ENCODE data around the gene NOM1. TPM values are rescaled to one million over a fixed set of nuclear protein-coding genes. Genes with fewer than 3 reads are reported as not detected.

NOM1 gene
- total and polyA plus RNA-seq, 4 donors, result 8.3 to 33.6 (median 16.9) TPM

DNA sequence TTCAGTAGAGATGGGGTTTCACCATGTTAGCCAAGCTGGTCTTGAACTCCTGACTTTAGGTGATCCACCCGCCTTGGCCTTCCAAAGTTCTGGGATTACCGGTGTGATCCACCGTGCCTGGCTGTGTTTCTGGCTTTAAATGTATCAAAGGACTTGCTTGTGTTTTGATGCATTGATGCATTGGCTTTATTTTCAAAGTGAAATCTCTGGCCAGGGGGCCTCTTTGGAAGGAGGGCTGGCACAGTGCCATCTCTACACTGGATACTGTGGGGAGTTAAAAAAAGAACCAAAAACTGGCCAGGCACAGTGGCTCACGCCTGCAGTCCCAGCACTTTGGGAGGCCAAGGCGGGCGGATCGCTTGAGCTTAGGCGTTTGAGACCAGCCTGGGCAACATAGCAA lies 44.9 kb downstream of the NOM1 start:
- Histone ChIP-seq H3K4me1 (ENCODE audit: control insufficient read depth in 5 of 5, insufficient read depth in 5 of 5, low read length in 5 of 5) (peaks cover 0 to 10% (median 0%) of the 10 kb centered on the region in 5 donors), H3K27me3 (ENCODE audit: control insufficient read depth in 3 of 3, insufficient read depth in 3 of 3, low read length in 2 of 3) (peaks cover 6 to 55% (median 18%) of the 10 kb centered on the region in 3 donors), H3K27ac (ENCODE audit: low read depth in 1 of 2, low read length in 1 of 2) (no peak overlapping the region), H3K9me3 (ENCODE audit: control insufficient read depth in 4 of 4, insufficient read depth in 3 of 4, low read length in 3 of 4) (peaks cover 0 to 5% (median 0%) of the 10 kb centered on the region in 4 donors), H3K9ac (ENCODE audit: insufficient read depth in 1 of 2, low read length in 2 of 2) (no peak overlapping the region), H3K36me3 (ENCODE audit: control insufficient read depth in 4 of 4, insufficient read depth in 4 of 4, low read length in 4 of 4) (no peaks in the 10 kb centered on the region), H3K4me3 (no peak overlapping the region)
- 86 to 88% methylated on average over 8 of the region's 8 CpGs for WGBS, 2 donors
- peak in 1 of 3 donors; percentile 42 for DNase-seq
- TF ChIP-seq, protein P1, sequence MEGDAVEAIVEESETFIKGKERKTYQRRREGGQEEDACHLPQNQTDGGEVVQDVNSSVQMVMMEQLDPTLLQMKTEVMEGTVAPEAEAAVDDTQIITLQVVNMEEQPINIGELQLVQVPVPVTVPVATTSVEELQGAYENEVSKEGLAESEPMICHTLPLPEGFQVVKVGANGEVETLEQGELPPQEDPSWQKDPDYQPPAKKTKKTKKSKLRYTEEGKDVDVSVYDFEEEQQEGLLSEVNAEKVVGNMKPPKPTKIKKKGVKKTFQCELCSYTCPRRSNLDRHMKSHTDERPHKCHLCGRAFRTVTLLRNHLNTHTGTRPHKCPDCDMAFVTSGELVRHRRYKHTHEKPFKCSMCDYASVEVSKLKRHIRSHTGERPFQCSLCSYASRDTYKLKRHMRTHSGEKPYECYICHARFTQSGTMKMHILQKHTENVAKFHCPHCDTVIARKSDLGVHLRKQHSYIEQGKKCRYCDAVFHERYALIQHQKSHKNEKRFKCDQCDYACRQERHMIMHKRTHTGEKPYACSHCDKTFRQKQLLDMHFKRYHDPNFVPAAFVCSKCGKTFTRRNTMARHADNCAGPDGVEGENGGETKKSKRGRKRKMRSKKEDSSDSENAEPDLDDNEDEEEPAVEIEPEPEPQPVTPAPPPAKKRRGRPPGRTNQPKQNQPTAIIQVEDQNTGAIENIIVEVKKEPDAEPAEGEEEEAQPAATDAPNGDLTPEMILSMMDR (IDR thresholded peaks at IDR 0.05; ENCODE audit: control extremely low read depth, extremely low read depth), result no peak
- no peak for ATAC-seq (ENCODE audit: insufficient read depth, low FRiP score)

DNA sequence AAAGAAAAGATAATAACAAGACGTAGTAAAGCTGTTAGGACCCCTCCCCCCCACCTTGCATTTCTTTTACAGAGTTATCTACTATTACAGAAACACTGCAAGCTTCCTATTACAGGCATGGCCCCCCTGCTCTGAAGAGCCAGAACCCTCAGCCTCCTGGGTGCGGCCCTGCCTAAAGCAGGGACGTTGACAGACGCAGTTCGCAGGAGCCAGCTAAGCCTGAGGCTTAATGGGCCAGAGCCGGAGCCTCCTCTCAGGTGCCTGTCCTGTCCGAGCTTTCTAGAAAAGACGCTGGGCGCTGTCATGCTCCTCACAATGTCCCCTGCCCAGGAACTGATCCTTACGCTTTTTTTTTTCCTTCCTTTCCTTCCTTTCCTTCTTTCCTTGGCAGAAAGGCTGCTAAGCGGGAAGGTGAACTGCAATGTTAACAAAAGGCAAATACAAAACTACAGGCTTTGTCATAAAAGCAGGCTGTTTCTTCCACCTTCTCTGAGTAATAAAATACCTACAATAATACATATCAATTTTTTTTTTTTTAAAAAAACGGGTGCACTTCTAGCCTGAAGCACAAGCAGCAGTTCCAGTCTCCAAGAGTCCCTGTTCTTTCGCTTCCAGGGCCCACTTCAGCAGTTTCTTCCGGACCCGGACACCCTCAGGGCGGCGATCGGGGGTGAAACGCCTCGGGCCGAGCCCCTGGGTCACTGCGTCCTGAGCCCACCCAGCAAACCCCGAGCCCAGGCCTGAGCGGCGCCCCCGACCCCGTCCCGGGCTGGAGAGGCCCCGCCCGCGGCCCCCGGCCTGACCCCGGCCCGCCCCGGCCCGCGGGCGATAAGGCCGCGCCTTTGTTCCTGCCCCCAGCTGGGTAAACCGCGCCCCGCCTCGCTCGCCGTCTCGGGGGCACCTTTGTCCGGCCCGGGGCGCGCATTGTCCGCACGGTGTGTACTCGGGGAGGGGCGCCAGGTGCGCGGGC lies 49.8 kb downstream of the NOM1 start:
- H3K4me1 ChIP-seq (ENCODE audit: control insufficient read depth in 5 of 5, insufficient read depth in 5 of 5, low read length in 5 of 5), result peaks cover 0 to 13% (median 4%) of the 10 kb centered on the region in 5 donors
- H3K27me3 ChIP-seq (ENCODE audit: control insufficient read depth in 3 of 3, insufficient read depth in 3 of 3, low read length in 2 of 3), result peaks cover 7 to 69% (median 45%) of the 10 kb centered on the region in 3 donors
- ATAC-seq (ENCODE audit: insufficient read depth, low FRiP score), result no peak
- H3K36me3 ChIP-seq (ENCODE audit: control insufficient read depth in 4 of 4, insufficient read depth in 4 of 4, low read length in 4 of 4), result no peaks in the 10 kb centered on the region
- peaks cover 0 to 5% (median 0%) of the 10 kb centered on the region in 4 donors for H3K9me3 ChIP-seq (ENCODE audit: control insufficient read depth in 4 of 4, insufficient read depth in 3 of 4, low read length in 3 of 4)
- TF ChIP-seq, protein P1 (IDR thresholded peaks at IDR 0.05; ENCODE audit: control extremely low read depth, extremely low read depth), result no peak
- no peak overlapping the region for H3K27ac ChIP-seq (ENCODE audit: low read depth in 1 of 2, low read length in 1 of 2)
- DNase-seq, result no peak
- 11 to 12% methylated on average over 29 to 57 of the region's 57 CpGs for WGBS, 2 donors
- peak overlapping the region; percentile 36 for H3K4me3 ChIP-seq
- no peak overlapping the region for H3K9ac ChIP-seq (ENCODE audit: insufficient read depth in 1 of 2, low read length in 2 of 2)

DNA sequence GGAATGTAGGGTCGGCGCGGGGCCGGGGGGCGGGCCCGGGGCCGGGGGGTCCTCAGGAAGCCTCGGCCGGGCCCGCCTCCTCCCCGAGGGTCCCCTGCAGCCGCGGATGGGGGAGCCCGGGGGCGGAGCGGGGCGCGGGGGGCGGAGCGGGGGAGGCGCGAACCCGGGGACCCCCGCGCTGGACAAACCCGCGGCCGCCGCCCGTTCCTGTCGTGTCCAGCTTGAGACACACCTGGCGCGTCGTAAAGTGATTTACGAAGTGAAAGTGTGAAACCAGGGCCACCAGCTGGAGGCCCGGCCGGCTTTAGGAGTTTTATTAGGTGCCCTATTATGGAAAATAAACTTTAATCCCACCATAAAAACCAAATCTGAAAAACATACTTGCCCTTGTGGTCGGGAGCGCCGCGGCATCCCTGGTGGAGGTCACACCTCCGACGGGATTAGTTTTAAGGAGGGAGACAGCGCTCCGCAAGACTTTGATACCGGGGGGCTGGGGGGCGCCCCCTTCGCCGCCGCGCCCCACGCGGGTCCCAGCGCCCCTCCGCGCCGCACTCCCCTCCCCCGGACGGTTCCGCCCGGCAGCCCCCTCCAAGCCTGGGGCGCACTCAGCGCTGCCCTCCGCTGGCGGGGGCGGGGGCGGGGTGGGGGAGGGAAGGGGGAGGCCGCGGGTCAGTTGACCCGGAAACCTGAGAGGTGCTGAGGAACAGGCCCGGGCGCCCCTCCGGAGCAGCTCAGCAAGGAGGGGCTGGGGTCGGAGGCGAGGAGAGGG lies 50.6 kb downstream of the NOM1 start:
- no peak for ATAC-seq (ENCODE audit: insufficient read depth, low FRiP score)
- H3K27ac ChIP-seq (ENCODE audit: low read depth in 1 of 2, low read length in 1 of 2), result no peak overlapping the region

More for the DNA sequence above, 50.6 kb downstream of the NOM1 start:
- 2% methylated on average over 50 to 75 of the region's 75 CpGs for WGBS, 2 donors
- H3K4me3 ChIP-seq, result peak overlapping the region; percentile 36
- no peak for DNase-seq
- TF ChIP-seq, protein P1 (IDR thresholded peaks at IDR 0.05; ENCODE audit: control extremely low read depth, extremely low read depth), result no peak
- no peaks in the 10 kb centered on the region for H3K36me3 ChIP-seq (ENCODE audit: control insufficient read depth in 4 of 4, insufficient read depth in 4 of 4, low read length in 4 of 4)
- H3K4me1 ChIP-seq (ENCODE audit: control insufficient read depth in 5 of 5, insufficient read depth in 5 of 5, low read length in 5 of 5), result peaks cover 0 to 13% (median 4%) of the 10 kb centered on the region in 5 donors
- H3K27me3 ChIP-seq (ENCODE audit: control insufficient read depth in 3 of 3, insufficient read depth in 3 of 3, low read length in 2 of 3), result peaks cover 7 to 77% (median 53%) of the 10 kb centered on the region in 3 donors
- H3K9me3 ChIP-seq (ENCODE audit: control insufficient read depth in 4 of 4, insufficient read depth in 3 of 4, low read length in 3 of 4), result peaks cover 0 to 5% (median 0%) of the 10 kb centered on the region in 4 donors
- H3K9ac ChIP-seq (ENCODE audit: insufficient read depth in 1 of 2, low read length in 2 of 2), result no peak overlapping the region
